BLaER1 (cell line): ENCODE measurements around the gene CNOT9.

Source experiments
- H3K27ac ChIP-seq: shearing (Covaris generic); formaldehyde crosslinking; 2 replicates; pipeline ENCODE4 v1.8.1; 2022
- H3K27me3 ChIP-seq: shearing (Covaris generic); formaldehyde crosslinking; 2 replicates; pipeline ENCODE4 v1.8.1; 2022
- H3K36me3 ChIP-seq: shearing (Covaris generic); formaldehyde crosslinking; 2 replicates; pipeline ENCODE4 v1.8.1; 2022
- H3K4me1 ChIP-seq: shearing (Covaris generic); formaldehyde crosslinking; 2 replicates; pipeline ENCODE4 v1.8.1; 2022
- H3K4me2 ChIP-seq: shearing (Covaris generic); formaldehyde crosslinking; 2 replicates; pipeline ENCODE4 v1.8.1; 2022
- H3K4me3 ChIP-seq: shearing (Covaris generic); formaldehyde crosslinking; 2 replicates; pipeline ENCODE4 v1.8.1; 2022
- H3K9ac ChIP-seq: shearing (Covaris generic); formaldehyde crosslinking; 2 replicates; pipeline ENCODE4 v1.8.1; 2022
- H3K9me3 ChIP-seq: shearing (Covaris generic); formaldehyde crosslinking; 2 replicates; pipeline ENCODE4 v1.8.1; 2022
- H4K20me1 ChIP-seq: shearing (Covaris generic); formaldehyde crosslinking; 2 replicates; pipeline ENCODE4 v1.8.1; 2022
- Cebpa-rat ChIP-seq: shearing (Covaris generic); IDR thresholded peaks from 2 replicates; pipeline ENCODE4 v1.8.1; 2022

CNOT9 gene

GRCh38 chr2:218615868-218616315 lies 47.3 kb downstream of the CNOT9 start:
- TF ChIP-seq Cebpa-rat, result no peak
- Histone ChIP-seq H3K9me3 (no peaks in the 10 kb centered on the region), H3K4me2 (no peak overlapping the region), H3K4me1 (no peaks in the 10 kb centered on the region), H3K4me3 (no peak overlapping the region), H3K27ac (no peak overlapping the region), H3K36me3 (no peaks in the 10 kb centered on the region), H3K9ac (no peak overlapping the region), H4K20me1 (no peaks in the 10 kb centered on the region), H3K27me3 (no peaks in the 10 kb centered on the region)

- Histone ChIP-seq H3K4me1 (peaks cover 11% of the 10 kb centered on the region), H3K27me3 (no peaks in the 10 kb centered on the region), H3K4me3 (no peak overlapping the region), H3K9ac (no peak overlapping the region), H4K20me1 (no peaks in the 10 kb centered on the region), H3K9me3 (no peaks in the 10 kb centered on the region), H3K4me2 (no peak overlapping the region), H3K27ac (no peak overlapping the region), H3K36me3 (no peaks in the 10 kb centered on the region)
- TF ChIP-seq Cebpa-rat, result no peak
Measured at GRCh38 chr2:218618102-218618860, 49.6 kb downstream of the CNOT9 start.

GRCh38 chr2:218621007-218621406 lies 52.4 kb downstream of the CNOT9 start:
- Histone ChIP-seq H3K9me3 (no peaks in the 10 kb centered on the region), H4K20me1 (no peaks in the 10 kb centered on the region), H3K4me2 (no peak overlapping the region), H3K9ac (no peak overlapping the region), H3K27me3 (no peaks in the 10 kb centered on the region), H3K36me3 (no peaks in the 10 kb centered on the region), H3K4me1 (peaks cover 13% of the 10 kb centered on the region), H3K27ac (no peak overlapping the region), H3K4me3 (no peak overlapping the region)
- TF ChIP-seq Cebpa-rat, result no peak

- Histone ChIP-seq H3K27ac (no peak overlapping the region), H3K4me3 (no peak overlapping the region), H3K4me1 (peaks cover 13% of the 10 kb centered on the region), H3K4me2 (peak overlapping the region; percentile 64), H3K27me3 (no peaks in the 10 kb centered on the region), H3K36me3 (0 out of 2 replicates have a peak, but pooled peaks cover 1% of the 10 kb centered on the region), H3K9me3 (no peaks in the 10 kb centered on the region), H4K20me1 (no peaks in the 10 kb centered on the region), H3K9ac (no peak overlapping the region; the same call in none of the 2 replicates)
- no peak for TF ChIP-seq Cebpa-rat
Measured at GRCh38 chr2:218622606-218623365, 54.1 kb downstream of the CNOT9 start.

- H3K27ac ChIP-seq, result no peak overlapping the region
Measured at GRCh38 chr2:218623366-218623705, 54.7 kb downstream of the CNOT9 start.

GRCh38 chr2:218626369-218626768 lies 57.7 kb downstream of the CNOT9 start:
- Histone ChIP-seq H3K27me3 (no peaks in the 10 kb centered on the region), H3K36me3 (0 out of 2 replicates have a peak, but pooled peaks cover 6% of the 10 kb centered on the region), H3K27ac (no peak overlapping the region), H4K20me1 (no peaks in the 10 kb centered on the region), H3K4me3 (no peak overlapping the region), H3K4me2 (no peak overlapping the region), H3K9me3 (no peaks in the 10 kb centered on the region), H3K4me1 (peaks cover 32% of the 10 kb centered on the region), H3K9ac (no peak overlapping the region)
- TF ChIP-seq Cebpa-rat, result no peak

More at GRCh38 chr2:218623366-218623705, 54.7 kb downstream of the CNOT9 start:
- no peak overlapping the region for H3K4me3 ChIP-seq
- H3K36me3 ChIP-seq, result 0 out of 2 replicates have a peak, but pooled peaks cover 6% of the 10 kb centered on the region
- no peak overlapping the region for H3K9ac ChIP-seq
- no peaks in the 10 kb centered on the region for H3K27me3 ChIP-seq
- no peaks in the 10 kb centered on the region for H3K9me3 ChIP-seq
- H3K4me1 ChIP-seq, result peaks cover 13% of the 10 kb centered on the region
- no peaks in the 10 kb centered on the region for H4K20me1 ChIP-seq
- no peak for TF ChIP-seq Cebpa-rat
- peak overlapping the region; percentile 64 for H3K4me2 ChIP-seq

GRCh38 chr2:218627939-218628338 lies 59.3 kb downstream of the CNOT9 start:
- peaks cover 24% of the 10 kb centered on the region for H3K4me1 ChIP-seq
- no peak overlapping the region for H3K27ac ChIP-seq
- no peak overlapping the region for H3K9ac ChIP-seq
- H3K36me3 ChIP-seq, result peaks cover 17% of the 10 kb centered on the region
- no peaks in the 10 kb centered on the region for H3K9me3 ChIP-seq
- no peak overlapping the region for H3K4me2 ChIP-seq
- no peaks in the 10 kb centered on the region for H3K27me3 ChIP-seq
- H3K4me3 ChIP-seq, result no peak overlapping the region
- no peaks in the 10 kb centered on the region for H4K20me1 ChIP-seq
- TF ChIP-seq Cebpa-rat, result no peak

- no peaks in the 10 kb centered on the region for H3K9me3 ChIP-seq
- peaks cover 56% of the 10 kb centered on the region for H3K36me3 ChIP-seq
- H4K20me1 ChIP-seq, result no peaks in the 10 kb centered on the region
- H3K4me3 ChIP-seq, result no peak overlapping the region
- no peak overlapping the region for H3K9ac ChIP-seq
- peaks cover 20% of the 10 kb centered on the region for H3K4me1 ChIP-seq
- H3K27me3 ChIP-seq, result no peaks in the 10 kb centered on the region
- TF ChIP-seq Cebpa-rat, result no peak
- no peak overlapping the region for H3K4me2 ChIP-seq
- H3K27ac ChIP-seq, result no peak overlapping the region
Measured at GRCh38 chr2:218631837-218632236, 63.2 kb downstream of the CNOT9 start.

GRCh38 chr2:218635719-218636118 lies 67.1 kb downstream of the CNOT9 start:
- Histone ChIP-seq H3K9ac (no peak overlapping the region), H3K4me1 (peaks cover 6% of the 10 kb centered on the region), H3K36me3 (peaks cover 88% of the 10 kb centered on the region)

GRCh38 chr2:218638372-218638771 lies 69.7 kb downstream of the CNOT9 start:
- no peak overlapping the region for H3K4me3 ChIP-seq

More at GRCh38 chr2:218635719-218636118, 67.1 kb downstream of the CNOT9 start:
- Histone ChIP-seq H3K4me2 (no peak overlapping the region), H4K20me1 (0 out of 2 replicates have a peak, but pooled peaks cover 9% of the 10 kb centered on the region), H3K27ac (no peak overlapping the region), H3K4me3 (no peak overlapping the region), H3K9me3 (no peaks in the 10 kb centered on the region), H3K27me3 (no peaks in the 10 kb centered on the region)
- no peak for TF ChIP-seq Cebpa-rat

More at GRCh38 chr2:218638372-218638771, 69.7 kb downstream of the CNOT9 start:
- Histone ChIP-seq H4K20me1 (peaks cover 26% of the 10 kb centered on the region), H3K27me3 (no peaks in the 10 kb centered on the region), H3K36me3 (peaks cover 99% of the 10 kb centered on the region), H3K9ac (no peak overlapping the region), H3K9me3 (no peaks in the 10 kb centered on the region), H3K4me1 (no peaks in the 10 kb centered on the region), H3K27ac (no peak overlapping the region), H3K4me2 (no peak overlapping the region)
- no peak for TF ChIP-seq Cebpa-rat
